Right lobe of liver (tissue), 4 donors: ENCODE measurements around the gene CERS6.

Experiments used
- POLR2A ChIP-seq: fragments of 450-650 bp; IDR thresholded peaks from one replicate; pipeline ENCODE4 v1.6.1; 2017; ENCODE audit warnings: antibody characterized with exemption, mild to moderate bottlenecking
- TF ChIP-seq, protein P1 (sequence below), 4 donors: fragments of 200-600 bp in 3 of 4; fragments of 450-650 bp in 1 of 4; IDR thresholded peaks; one replicate each; pipeline versions ENCODE4 v1.5.1 to v1.8.0; 2016 to 2022; ENCODE audit warnings: antibody characterized with exemption in 4 of 4, mild to moderate bottlenecking in 2 of 4
- donor health status: DM: no; HTN: no; CAD: no.
- donor health status: DM: no; HTN: no; CAD: no.
- donor health status: DM: no; HTN: yes; CAD: no.

DNA sequence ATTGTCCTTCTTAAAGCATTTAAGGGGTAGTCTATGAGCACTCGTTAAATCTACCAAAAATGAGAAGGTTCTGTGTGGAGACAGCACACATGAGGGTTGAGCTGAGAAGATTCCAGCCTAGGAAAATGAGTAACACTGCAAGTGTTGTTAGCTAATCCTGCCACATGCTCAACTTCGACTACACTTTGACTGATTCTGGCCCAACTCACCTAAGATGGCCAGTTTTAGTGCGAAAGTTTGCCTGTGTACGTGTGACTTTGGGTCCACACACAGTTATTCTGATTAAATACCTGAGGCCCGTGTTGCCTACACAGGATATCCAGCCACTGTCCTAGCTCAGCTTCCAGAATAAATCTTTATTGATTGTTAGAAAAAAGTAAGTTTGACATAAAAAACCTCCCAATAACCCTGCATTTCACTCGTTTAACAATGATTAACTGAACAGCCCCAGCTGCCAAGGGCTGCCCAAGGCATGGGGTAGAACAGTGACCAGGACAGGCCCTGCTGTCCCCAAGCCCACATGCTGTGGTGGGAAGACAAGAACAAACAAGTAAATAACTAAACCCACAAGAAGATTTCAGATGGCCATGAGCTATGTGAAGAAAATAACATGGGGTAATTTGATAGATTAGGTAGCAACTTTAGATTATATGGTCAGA is 14.7 kb upstream of the CERS6 start:
- TF ChIP-seq, protein P1, sequence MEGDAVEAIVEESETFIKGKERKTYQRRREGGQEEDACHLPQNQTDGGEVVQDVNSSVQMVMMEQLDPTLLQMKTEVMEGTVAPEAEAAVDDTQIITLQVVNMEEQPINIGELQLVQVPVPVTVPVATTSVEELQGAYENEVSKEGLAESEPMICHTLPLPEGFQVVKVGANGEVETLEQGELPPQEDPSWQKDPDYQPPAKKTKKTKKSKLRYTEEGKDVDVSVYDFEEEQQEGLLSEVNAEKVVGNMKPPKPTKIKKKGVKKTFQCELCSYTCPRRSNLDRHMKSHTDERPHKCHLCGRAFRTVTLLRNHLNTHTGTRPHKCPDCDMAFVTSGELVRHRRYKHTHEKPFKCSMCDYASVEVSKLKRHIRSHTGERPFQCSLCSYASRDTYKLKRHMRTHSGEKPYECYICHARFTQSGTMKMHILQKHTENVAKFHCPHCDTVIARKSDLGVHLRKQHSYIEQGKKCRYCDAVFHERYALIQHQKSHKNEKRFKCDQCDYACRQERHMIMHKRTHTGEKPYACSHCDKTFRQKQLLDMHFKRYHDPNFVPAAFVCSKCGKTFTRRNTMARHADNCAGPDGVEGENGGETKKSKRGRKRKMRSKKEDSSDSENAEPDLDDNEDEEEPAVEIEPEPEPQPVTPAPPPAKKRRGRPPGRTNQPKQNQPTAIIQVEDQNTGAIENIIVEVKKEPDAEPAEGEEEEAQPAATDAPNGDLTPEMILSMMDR (IDR thresholded peaks at IDR 0.05): no peak
- TF ChIP-seq POLR2A: no peak
